OCI-LY7 (cell line): ENCODE results near the gene AGTRAP. TPM values are rescaled to one million over a fixed set of nuclear protein-coding genes. Genes with fewer than 3 reads are reported as not detected.

Experiments
- BruUV-seq: library from RNA; stranded (reverse); fragments of 400-500 nt; replicated peaks from 2 replicates; lab custom pipeline; 2021; lab: Mats Ljungman, UMichigan
- CTCF ChIA-PET: fragments of 300-600 bp; sonication (Branson Sonifier 250); formaldehyde crosslinking; loops from one replicate; lab custom pipeline; 2022; ENCODE audit warnings: antibody characterized with exemption; ENCODE audit not compliant: unreplicated experiment; lab: Charles Lee
- POLR2A ChIA-PET: fragments of 300-600 bp; sonication (Branson Sonifier 250); formaldehyde crosslinking; loops from one replicate; lab custom pipeline; 2022; ENCODE audit warnings: antibody characterized with exemption; lab: Charles Lee
- DNase-seq: peaks from one replicate; pipeline ENCODE4 v3.0.0-alpha.2; 2015; ENCODE audit warnings: low spot score
- H2AFZ ChIP-seq: fragments of 200-600 bp; sonication (generic), shearing (Covaris generic); 2 replicates; pipeline ENCODE4 v1.6.1; 2014; ENCODE audit warnings: mild to moderate bottlenecking, antibody characterized with exemption, low read length, moderate library complexity
- H3K27ac ChIP-seq: fragments of 200-600 bp; sonication (generic); 2 replicates; pipeline ENCODE4 v1.5.1; 2014; ENCODE audit warnings: mixed run types, low read depth, mild to moderate bottlenecking, moderate library complexity, low read length, inconsistent platforms; ENCODE audit not compliant: poor library complexity, severe bottlenecking
- H3K36me3 ChIP-seq: fragments of 200-600 bp; sonication (generic); 2 replicates; pipeline ENCODE4 v1.6.1; 2014; ENCODE audit warnings: mild to moderate bottlenecking, antibody characterized with exemption, low read length, moderate library complexity, mixed read lengths; ENCODE audit not compliant: insufficient read depth
- H3K4me1 ChIP-seq: fragments of 200-600 bp; sonication (generic); 2 replicates; pipeline ENCODE4 v1.5.1; 2014; ENCODE audit warnings: mild to moderate bottlenecking, low read length; ENCODE audit not compliant: insufficient read depth, poor library complexity, severe bottlenecking
- H3K4me2 ChIP-seq: fragments of 200-600 bp; sonication (generic); 2 replicates; pipeline ENCODE4 v1.6.1; 2014; ENCODE audit warnings: mild to moderate bottlenecking, low read length
- H3K4me3 ChIP-seq: fragments of 200-600 bp; sonication (generic); 2 replicates; pipeline ENCODE4 v1.5.1; 2014; ENCODE audit warnings: mild to moderate bottlenecking, low read depth, low read length; ENCODE audit not compliant: poor library complexity, severe bottlenecking
- H3K79me2 ChIP-seq: fragments of 200-600 bp; sonication (generic); 2 replicates; pipeline ENCODE4 v1.6.1; 2016; ENCODE audit warnings: low read depth, mild to moderate bottlenecking, low read length, moderate library complexity, mixed read lengths; ENCODE audit not compliant: insufficient read depth
- H3K9me2 ChIP-seq: fragments of 200-600 bp; sonication (generic); 2 replicates; pipeline ENCODE4 v1.6.1; 2016; ENCODE audit warnings: mild to moderate bottlenecking, low read length, mixed read lengths; ENCODE audit not compliant: insufficient read depth
- H3K9me3 ChIP-seq: fragments of 200-600 bp; sonication (generic); 2 replicates; pipeline ENCODE4 v1.6.1; 2014; ENCODE audit warnings: mild to moderate bottlenecking, mixed run types, low read length, mixed read lengths
- H4K20me1 ChIP-seq: fragments of 200-600 bp; sonication (generic); 2 replicates; pipeline ENCODE4 v1.6.1; 2014; ENCODE audit warnings: mild to moderate bottlenecking, antibody characterized with exemption, low read length, moderate library complexity, mixed read lengths; ENCODE audit not compliant: insufficient read depth
- CTCF ChIP-seq: fragments of 200-600 bp; sonication (generic); conservative IDR thresholded peaks from 2 replicates; pipeline ENCODE4 v1.5.1; 2014; ENCODE audit warnings: mild to moderate bottlenecking, antibody characterized with exemption, low read length, moderate library complexity, mixed read lengths
- EZH2phosphoT487 ChIP-seq: fragments of 200-600 bp; sonication (generic); IDR thresholded peaks from 2 replicates; pipeline ENCODE4 v1.6.1; 2018; ENCODE audit warnings: low read depth, borderline replicate concordance, mild to moderate bottlenecking, mixed run types, antibody characterized with exemption, low read length, moderate library complexity, mixed read lengths
- intact Hi-C: fragments of 100-400 bp; cut with micrococcal nuclease; formaldehyde crosslinking; loops from one replicate; pipeline ENCODE4 v1.10.0; 2022; ENCODE audit not compliant: unreplicated experiment
- total RNA-seq, 2 experiments: library from RNA; depleted of rRNA in 1 of 2; stranded (reverse); fragments of >200 nt in 1 of 2; shearing (Covaris generic) in 1 of 2; gene quantifications; 2 replicates each; pipeline ENCODE4 v1.2.3, GENCODE V29; 2014 to 2022

The AGTRAP gene
- total RNA-seq, 2 experiments from 2014 or later: 36.1 to 40.0 TPM

- CTCF ChIA-PET: no interaction called here
- H3K27ac ChIP-seq: no peak overlapping the region
- no peak overlapping the region for H3K4me2 ChIP-seq
- no peaks in the 10 kb centered on the region for H3K79me2 ChIP-seq
- H3K9me2 ChIP-seq: no peaks in the 10 kb centered on the region
- peaks cover 14% of the 10 kb centered on the region for H3K4me1 ChIP-seq
- no peaks in the 10 kb centered on the region for H4K20me1 ChIP-seq
- H3K4me3 ChIP-seq: no peak overlapping the region
- H2AFZ ChIP-seq: no peak overlapping the region
- H3K9me3 ChIP-seq: no peaks in the 10 kb centered on the region
- no peak for TF ChIP-seq EZH2phosphoT487
- TF ChIP-seq CTCF: no peak
- intact Hi-C loops: no loop called here
- no peaks in the 10 kb centered on the region for H3K36me3 ChIP-seq
- no peak for DNase-seq
- POLR2A ChIA-PET: no interaction called here
- no TSS peak for BruUV-seq
Measured at GRCh38 chr1:11778844-11779623, 43.1 kb downstream of the AGTRAP start.

- Histone ChIP-seq H3K36me3 (no peaks in the 10 kb centered on the region), H3K4me3 (no peak overlapping the region), H4K20me1 (no peaks in the 10 kb centered on the region), H2AFZ (no peak overlapping the region), H3K79me2 (no peaks in the 10 kb centered on the region), H3K9me3 (no peaks in the 10 kb centered on the region), H3K9me2 (no peaks in the 10 kb centered on the region), H3K27ac (no peak overlapping the region), H3K4me1 (peaks cover 15% of the 10 kb centered on the region), H3K4me2 (no peak overlapping the region)
- intact Hi-C loops: no loop called here
- ChIA-PET POLR2A (interaction anchor here (0.5 kb wide), 1 partner anchor 17 kb away, joined by 3 read pairs; no protein-coding TSS in a partner anchor), CTCF (no interaction called here)
- no peak for TF ChIP-seq CTCF
- TF ChIP-seq EZH2phosphoT487: no peak
- no peak for DNase-seq
- no TSS peak for BruUV-seq
Measured at GRCh38 chr1:11779715-11780379, 43.9 kb downstream of the AGTRAP start.
